Trophoblast cell (in vitro differentiated cells and primary cell): ENCODE results near the gene CENPP.

ENCODE experiments used
- DNase-seq, 2 donors: peaks; one replicate each; pipeline ENCODE4 v3.0.0-alpha.2; 2016
- H2AFZ ChIP-seq: 2 replicates; pipeline ENCODE4 v1.6.1; 2013; ENCODE audit warnings: low read length, moderate library complexity, mild to moderate bottlenecking; ENCODE audit not compliant: insufficient read depth, poor library complexity
- H2AK5ac ChIP-seq: 2 replicates; pipeline ENCODE4 v1.6.1; 2013; ENCODE audit warnings: mild to moderate bottlenecking, low read length
- H2BK120ac ChIP-seq: 2 replicates; pipeline ENCODE4 v1.6.1; 2013; ENCODE audit warnings: low read length, mild to moderate bottlenecking, moderate library complexity; ENCODE audit not compliant: insufficient read depth, poor library complexity
- H2BK12ac ChIP-seq: 2 replicates; pipeline ENCODE4 v1.6.1; 2013; ENCODE audit warnings: mild to moderate bottlenecking, low read length, moderate library complexity
- H2BK5ac ChIP-seq: 2 replicates; pipeline ENCODE4 v1.6.1; 2013; ENCODE audit warnings: low read length, low read depth, moderate library complexity, mild to moderate bottlenecking; ENCODE audit not compliant: poor library complexity
- H3K14ac ChIP-seq: 2 replicates; pipeline ENCODE4 v1.6.1; 2013; ENCODE audit warnings: mild to moderate bottlenecking, low read length
- H3K18ac ChIP-seq: 2 replicates; pipeline ENCODE4 v1.6.1; 2013; ENCODE audit warnings: mild to moderate bottlenecking, low read length
- H3K23ac ChIP-seq: 2 replicates; pipeline ENCODE4 v1.6.1; 2013; ENCODE audit warnings: low read length
- H3K27ac ChIP-seq: 2 replicates; pipeline ENCODE4 v1.5.1; 2013; ENCODE audit warnings: low read depth, mild to moderate bottlenecking, inconsistent platforms, low read length, moderate library complexity
- H3K27me3 ChIP-seq: 2 replicates; pipeline ENCODE4 v1.6.1; 2013; ENCODE audit warnings: inconsistent platforms, mild to moderate bottlenecking, low read length, moderate library complexity; ENCODE audit not compliant: insufficient read depth
- H3K36me3 ChIP-seq, 2 experiments: 1 replicate in 1 of 2; 2 replicates in 1 of 2; pipeline ENCODE4 v1.6.1; 2013; ENCODE audit warnings: low read length in 2 of 2, mild to moderate bottlenecking in 2 of 2, moderate library complexity in 1 of 2; ENCODE audit not compliant: insufficient read depth in 2 of 2, control insufficient read depth in 1 of 2
- H3K4ac ChIP-seq: 2 replicates; pipeline ENCODE4 v1.6.1; 2013; ENCODE audit warnings: low read depth, mild to moderate bottlenecking, low read length, moderate library complexity
- H3K4me1 ChIP-seq, 2 experiments: 1 replicate in 1 of 2; 2 replicates in 1 of 2; pipeline ENCODE4 v1.6.1; 2013; ENCODE audit warnings: low read length in 2 of 2, mild to moderate bottlenecking in 2 of 2, moderate library complexity in 1 of 2; ENCODE audit not compliant: insufficient read depth in 2 of 2, control insufficient read depth in 1 of 2
- H3K4me2 ChIP-seq: 2 replicates; pipeline ENCODE4 v1.6.1; 2013; ENCODE audit warnings: inconsistent platforms, mild to moderate bottlenecking, low read length, moderate library complexity
- H3K4me3 ChIP-seq: 2 replicates; pipeline ENCODE4 v1.5.1; 2013; ENCODE audit warnings: mild to moderate bottlenecking, low read depth, low read length, inconsistent platforms
- H3K79me1 ChIP-seq: one replicate; pipeline ENCODE4 v1.6.1; 2013; ENCODE audit warnings: low read length
- H3K79me2 ChIP-seq: 2 replicates; pipeline ENCODE4 v1.6.1; 2013; ENCODE audit warnings: low read length, mild to moderate bottlenecking; ENCODE audit not compliant: control insufficient read depth, insufficient read depth, poor library complexity
- H3K9ac ChIP-seq: 2 replicates; pipeline ENCODE4 v1.6.1; 2013; ENCODE audit warnings: mild to moderate bottlenecking, low read length
- H3K9me3 ChIP-seq: 2 replicates; pipeline ENCODE4 v1.6.1; 2013; ENCODE audit warnings: low read depth, mild to moderate bottlenecking, control low read depth, inconsistent platforms, low read length; ENCODE audit not compliant: insufficient read depth
- H4K12ac ChIP-seq: 2 replicates; pipeline ENCODE4 v1.6.1; 2013; ENCODE audit warnings: low read depth, mild to moderate bottlenecking, low read length, moderate library complexity
- H4K8ac ChIP-seq: 2 replicates; pipeline ENCODE4 v1.6.1; 2013; ENCODE audit warnings: low read depth, mild to moderate bottlenecking, low read length, moderate library complexity
- H4K91ac ChIP-seq: one replicate; pipeline ENCODE4 v1.6.1; 2013; ENCODE audit warnings: low read depth, mild to moderate bottlenecking, low read length, moderate library complexity
- WGBS: extraction: QIAGEN DNeasy Blood & Tissue Kit; methylation state at CpG from one replicate; pipeline ENCODE4 v1.1.7; 2013; ENCODE audit warnings: missing lambda C conversion rate; ENCODE audit not compliant: insufficient read length, insufficient coverage; ENCODE audit errors: extremely low coverage; 5-methylcytosine and 5-hydroxymethylcytosine counted together

Gene CENPP

GRCh38 chr9:92426501-92427145 is 100.9 kb downstream of the CENPP start:
- no peaks in the 10 kb centered on the region for H3K36me3 ChIP-seq
- no peak overlapping the region for H4K91ac ChIP-seq
- H2AK5ac ChIP-seq: no peak overlapping the region
- no peak overlapping the region for H3K14ac ChIP-seq
- H3K79me2 ChIP-seq: no peaks in the 10 kb centered on the region
- H2BK120ac ChIP-seq: no peak overlapping the region
- no peak overlapping the region for H4K12ac ChIP-seq
- DNase-seq: no peak
- no peak overlapping the region for H3K4ac ChIP-seq
- H3K79me1 ChIP-seq: no peaks in the 10 kb centered on the region
- no peak overlapping the region for H3K4me2 ChIP-seq
- no peaks in the 10 kb centered on the region for H3K9me3 ChIP-seq
- no peak overlapping the region for H2BK5ac ChIP-seq
- no peak overlapping the region for H3K23ac ChIP-seq
- no peak overlapping the region for H2AFZ ChIP-seq
- no peak overlapping the region for H3K4me3 ChIP-seq
- H3K18ac ChIP-seq: no peak overlapping the region
- H3K27me3 ChIP-seq: no peaks in the 10 kb centered on the region
- no peak overlapping the region for H4K8ac ChIP-seq
- H3K4me1 ChIP-seq: no peaks in the 10 kb centered on the region
- H3K27ac ChIP-seq: no peak overlapping the region
- H3K9ac ChIP-seq: no peak overlapping the region
- WGBS: no CpG with 5 or more reads among the region's 5 CpGs
- H2BK12ac ChIP-seq: no peak overlapping the region

- WGBS: no CpG with 5 or more reads among the region's 2 CpGs
- Histone ChIP-seq H3K18ac (no peak overlapping the region), H2BK5ac (no peak overlapping the region)
Measured at GRCh38 chr9:92429836-92430235, 104.1 kb downstream of the CENPP start.

GRCh38 chr9:92432350-92432749 is 106.6 kb downstream of the CENPP start:
- Histone ChIP-seq H3K4me2 (no peak overlapping the region), H3K4me3 (no peak overlapping the region), H3K14ac (no peak overlapping the region), H4K91ac (no peak overlapping the region), H3K27ac (no peak overlapping the region), H3K79me2 (no peaks in the 10 kb centered on the region), H2BK120ac (no peak overlapping the region), H3K18ac (no peak overlapping the region), H2BK5ac (no peak overlapping the region), H2BK12ac (no peak overlapping the region), H2AFZ (no peak overlapping the region), H3K79me1 (no peaks in the 10 kb centered on the region), H2AK5ac (no peak overlapping the region), H3K36me3 (no peaks in the 10 kb centered on the region), H3K9ac (no peak overlapping the region), H4K12ac (no peak overlapping the region), H3K9me3 (no peaks in the 10 kb centered on the region), H3K4me1 (no peaks in the 10 kb centered on the region), H3K4ac (no peak overlapping the region), H4K8ac (no peak overlapping the region), H3K27me3 (no peaks in the 10 kb centered on the region), H3K23ac (no peak overlapping the region)
- 100% methylated on average over 1 of the region's 5 CpGs for WGBS
- DNase-seq: no peak

More at GRCh38 chr9:92429836-92430235, 104.1 kb downstream of the CENPP start:
- Histone ChIP-seq H3K4ac (no peak overlapping the region), H3K23ac (no peak overlapping the region), H3K79me1 (no peaks in the 10 kb centered on the region), H2BK120ac (no peak overlapping the region), H3K27ac (no peak overlapping the region), H3K4me2 (no peak overlapping the region), H3K4me3 (no peak overlapping the region), H3K36me3 (no peaks in the 10 kb centered on the region), H2AK5ac (no peak overlapping the region), H3K27me3 (no peaks in the 10 kb centered on the region), H3K9ac (no peak overlapping the region), H3K79me2 (no peaks in the 10 kb centered on the region), H3K9me3 (no peaks in the 10 kb centered on the region), H2AFZ (no peak overlapping the region), H4K12ac (no peak overlapping the region), H4K91ac (no peak overlapping the region), H3K4me1 (no peaks in the 10 kb centered on the region), H2BK12ac (no peak overlapping the region), H3K14ac (no peak overlapping the region), H4K8ac (no peak overlapping the region)
- no peak for DNase-seq

DNA sequence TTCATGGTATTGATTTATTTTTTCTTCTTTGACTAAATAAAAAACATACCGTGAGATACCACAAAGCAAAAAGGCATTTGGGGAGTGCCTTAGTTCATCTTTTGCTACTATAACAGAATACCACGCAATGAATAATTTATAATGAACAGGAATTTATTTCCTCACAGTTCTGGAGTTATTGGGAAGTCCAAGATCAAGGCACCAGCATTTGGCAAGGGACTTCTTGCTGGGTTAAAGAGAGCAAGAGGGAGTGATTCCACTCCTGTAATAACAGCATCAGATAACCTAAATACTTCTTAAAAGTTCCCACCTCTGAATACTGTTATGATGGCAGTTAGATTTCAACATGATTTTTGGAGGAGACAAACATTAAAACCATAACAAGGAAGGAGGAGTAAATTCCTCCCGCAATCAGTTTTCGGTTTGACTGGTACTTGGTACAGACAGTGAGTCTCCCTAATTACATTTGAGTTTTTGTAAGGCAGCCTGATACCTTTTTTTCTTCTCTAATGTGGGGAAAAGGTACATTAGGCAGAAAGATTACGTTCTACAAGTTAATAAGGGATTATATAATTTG is 107.3 kb downstream of the CENPP start:
- Histone ChIP-seq H3K18ac (no peak overlapping the region), H2AFZ (no peak overlapping the region), H4K91ac (no peak overlapping the region), H3K4ac (no peak overlapping the region), H2BK120ac (no peak overlapping the region), H3K27ac (no peak overlapping the region), H3K4me3 (no peak overlapping the region), H3K9me3 (no peaks in the 10 kb centered on the region), H2BK12ac (no peak overlapping the region), H4K8ac (no peak overlapping the region), H3K23ac (no peak overlapping the region), H3K27me3 (no peaks in the 10 kb centered on the region), H3K9ac (no peak overlapping the region), H4K12ac (no peak overlapping the region), H3K14ac (no peak overlapping the region), H3K4me2 (no peak overlapping the region), H3K79me1 (no peaks in the 10 kb centered on the region), H3K4me1 (no peaks in the 10 kb centered on the region), H2AK5ac (no peak overlapping the region), H3K79me2 (no peaks in the 10 kb centered on the region), H3K36me3 (no peaks in the 10 kb centered on the region), H2BK5ac (no peak overlapping the region)
- no peak for DNase-seq
- no CpG with 5 or more reads among the region's 5 CpGs for WGBS
